ENCODE data around the gene BNC2. TPM values are rescaled to one million over a fixed set of nuclear protein-coding genes. Genes with fewer than 3 reads are reported as not detected.

The BNC2 gene
- total RNA-seq, 1 experiment from 2014 or later, result 2.9 TPM

DNA sequence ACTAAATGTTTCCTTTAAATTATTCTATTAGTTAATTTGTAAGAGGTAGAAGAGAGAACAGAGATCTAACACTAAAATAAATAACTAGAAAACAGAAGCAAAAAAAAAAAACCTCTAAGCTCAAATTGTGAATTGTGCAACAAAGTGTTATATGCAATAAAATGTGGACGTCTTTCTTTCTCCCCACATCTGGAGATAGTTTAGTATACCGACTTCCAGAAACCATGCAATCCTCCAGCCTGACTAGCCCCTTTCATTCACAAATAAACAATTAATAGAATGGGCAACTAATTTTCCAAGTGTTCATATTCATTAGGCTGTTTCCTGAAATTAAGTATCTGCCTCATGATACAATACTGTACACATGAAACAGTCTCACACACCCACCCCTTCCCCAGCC, 258.5 kb downstream of the BNC2 start:
- H3F3A ChIP-seq (ENCODE audit: insufficient read depth, low read depth), result no peaks in the 10 kb centered on the region
- H3K36me3 ChIP-seq (ENCODE audit: low read depth), result no peaks in the 10 kb centered on the region
- no peak overlapping the region for H3K27ac ChIP-seq
- DNase-seq, result no peak
- H4K20me1 ChIP-seq (ENCODE audit: insufficient read depth), result no peaks in the 10 kb centered on the region
- no peak overlapping the region for H2AFZ ChIP-seq
- no peak overlapping the region for H3K4me2 ChIP-seq
- no peaks in the 10 kb centered on the region for H3K9me2 ChIP-seq (ENCODE audit: insufficient read depth)
- no peaks in the 10 kb centered on the region for H3K9me3 ChIP-seq (ENCODE audit: insufficient read depth, low read depth)
- no peak overlapping the region for H3K4me3 ChIP-seq
- H3K4me1 ChIP-seq (replicated peaks; ENCODE audit: insufficient read depth), result no peaks in the 10 kb centered on the region
- TF ChIP-seq, protein P1, sequence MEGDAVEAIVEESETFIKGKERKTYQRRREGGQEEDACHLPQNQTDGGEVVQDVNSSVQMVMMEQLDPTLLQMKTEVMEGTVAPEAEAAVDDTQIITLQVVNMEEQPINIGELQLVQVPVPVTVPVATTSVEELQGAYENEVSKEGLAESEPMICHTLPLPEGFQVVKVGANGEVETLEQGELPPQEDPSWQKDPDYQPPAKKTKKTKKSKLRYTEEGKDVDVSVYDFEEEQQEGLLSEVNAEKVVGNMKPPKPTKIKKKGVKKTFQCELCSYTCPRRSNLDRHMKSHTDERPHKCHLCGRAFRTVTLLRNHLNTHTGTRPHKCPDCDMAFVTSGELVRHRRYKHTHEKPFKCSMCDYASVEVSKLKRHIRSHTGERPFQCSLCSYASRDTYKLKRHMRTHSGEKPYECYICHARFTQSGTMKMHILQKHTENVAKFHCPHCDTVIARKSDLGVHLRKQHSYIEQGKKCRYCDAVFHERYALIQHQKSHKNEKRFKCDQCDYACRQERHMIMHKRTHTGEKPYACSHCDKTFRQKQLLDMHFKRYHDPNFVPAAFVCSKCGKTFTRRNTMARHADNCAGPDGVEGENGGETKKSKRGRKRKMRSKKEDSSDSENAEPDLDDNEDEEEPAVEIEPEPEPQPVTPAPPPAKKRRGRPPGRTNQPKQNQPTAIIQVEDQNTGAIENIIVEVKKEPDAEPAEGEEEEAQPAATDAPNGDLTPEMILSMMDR (conservative IDR thresholded peaks at IDR 0.05), result no peak
- no peak for TF ChIP-seq EZH2 (IDR thresholded peaks at IDR 0.05; ENCODE audit: low read depth)
- BruUV-seq (replicated peaks), result no TSS peak
- no peaks in the 10 kb centered on the region for H3K79me2 ChIP-seq (ENCODE audit: low read depth)
- ChIA-PET CTCF (no interaction called here), POLR2A (ENCODE audit: unreplicated experiment) (interaction anchor here (0.7 kb wide), 1 partner anchor 357 kb away, joined by 4 read pairs; no protein-coding TSS in a partner anchor)
- no peaks in the 10 kb centered on the region for H3K27me3 ChIP-seq (ENCODE audit: insufficient read depth, low read depth)
- intact Hi-C loops (cut with micrococcal nuclease; ENCODE audit: unreplicated experiment), result no loop called here

DNA sequence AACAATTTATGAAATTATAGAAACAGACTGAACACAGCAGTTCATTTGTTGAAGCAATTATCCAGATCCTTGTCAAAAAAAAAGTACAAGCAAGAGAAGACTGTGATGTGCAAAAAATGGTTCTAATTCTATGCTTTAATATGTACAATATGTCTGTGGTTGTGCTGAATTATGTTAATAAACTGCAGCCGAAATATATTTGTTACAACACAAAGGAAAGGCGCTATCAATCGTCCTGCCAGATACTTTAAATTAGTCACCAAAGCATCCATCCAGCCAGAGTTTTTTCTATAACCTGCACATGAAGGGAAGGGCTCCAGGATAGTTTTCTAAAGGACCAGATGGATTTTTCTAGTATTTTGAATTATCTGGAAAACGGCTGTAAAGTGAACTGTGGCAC, 259.5 kb downstream of the BNC2 start:
- H3K27ac ChIP-seq, result no peak overlapping the region
- TF ChIP-seq EZH2 (IDR thresholded peaks at IDR 0.05; ENCODE audit: low read depth), result no peak
- TF ChIP-seq, protein P1 (conservative IDR thresholded peaks at IDR 0.05), result no peak
- H3K4me3 ChIP-seq, result no peak overlapping the region
- no peak overlapping the region for H2AFZ ChIP-seq
- CTCF ChIA-PET, result interaction anchor here (0.7 kb wide), 1 partner anchor 39 kb away, joined by 3 read pairs; no protein-coding TSS in a partner anchor
- H3K36me3 ChIP-seq (ENCODE audit: low read depth), result no peaks in the 10 kb centered on the region
- no peaks in the 10 kb centered on the region for H3K27me3 ChIP-seq (ENCODE audit: insufficient read depth, low read depth)
- DNase-seq, result no peak
- no peaks in the 10 kb centered on the region for H3F3A ChIP-seq (ENCODE audit: insufficient read depth, low read depth)
- H3K4me2 ChIP-seq, result no peak overlapping the region
- H4K20me1 ChIP-seq (ENCODE audit: insufficient read depth), result no peaks in the 10 kb centered on the region
- H3K79me2 ChIP-seq (ENCODE audit: low read depth), result no peaks in the 10 kb centered on the region
- intact Hi-C loops (cut with micrococcal nuclease; ENCODE audit: unreplicated experiment), result no loop called here
- no peaks in the 10 kb centered on the region for H3K4me1 ChIP-seq (replicated peaks; ENCODE audit: insufficient read depth)
- no peaks in the 10 kb centered on the region for H3K9me3 ChIP-seq (ENCODE audit: insufficient read depth, low read depth)
- no TSS peak for BruUV-seq (replicated peaks)
- POLR2A ChIA-PET (ENCODE audit: unreplicated experiment), result no interaction called here
- H3K9me2 ChIP-seq (ENCODE audit: insufficient read depth), result no peaks in the 10 kb centered on the region

DNA sequence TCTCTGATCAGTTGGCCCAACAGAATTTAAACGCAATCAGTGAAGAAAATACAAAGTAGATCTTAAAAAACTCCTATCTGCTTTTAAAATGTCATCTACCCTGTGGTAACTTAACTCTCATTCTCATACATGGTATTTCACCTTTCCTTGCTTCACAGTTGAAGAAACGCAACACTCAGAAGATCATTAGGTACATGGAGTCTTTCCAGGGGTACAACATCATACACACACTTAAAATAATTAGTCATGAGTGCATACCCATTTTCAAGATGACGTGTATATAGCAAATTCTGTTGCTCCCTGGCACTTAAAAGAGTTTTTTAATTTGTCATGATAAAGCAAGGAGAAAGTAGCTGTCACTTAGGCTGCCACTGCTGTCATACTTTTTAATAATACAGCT, 259.9 kb downstream of the BNC2 start:
- Histone ChIP-seq H3K36me3 (ENCODE audit: low read depth) (no peaks in the 10 kb centered on the region), H2AFZ (no peak overlapping the region), H3F3A (ENCODE audit: insufficient read depth, low read depth) (no peaks in the 10 kb centered on the region), H4K20me1 (ENCODE audit: insufficient read depth) (no peaks in the 10 kb centered on the region), H3K4me2 (no peak overlapping the region), H3K4me1 (replicated peaks; ENCODE audit: insufficient read depth) (no peaks in the 10 kb centered on the region), H3K27me3 (ENCODE audit: insufficient read depth, low read depth) (no peaks in the 10 kb centered on the region), H3K79me2 (ENCODE audit: low read depth) (no peaks in the 10 kb centered on the region), H3K4me3 (no peak overlapping the region), H3K9me2 (ENCODE audit: insufficient read depth) (no peaks in the 10 kb centered on the region), H3K27ac (no peak overlapping the region), H3K9me3 (ENCODE audit: insufficient read depth, low read depth) (no peaks in the 10 kb centered on the region)
- intact Hi-C loops (cut with micrococcal nuclease; ENCODE audit: unreplicated experiment), result no loop called here
- BruUV-seq (replicated peaks), result no TSS peak
- no peak for DNase-seq
- CTCF ChIA-PET, result interaction anchor here (0.7 kb wide), 1 partner anchor 39 kb away, joined by 3 read pairs; no protein-coding TSS in a partner anchor
- POLR2A ChIA-PET (ENCODE audit: unreplicated experiment), result no interaction called here
- no peak for TF ChIP-seq EZH2 (IDR thresholded peaks at IDR 0.05; ENCODE audit: low read depth)
- TF ChIP-seq, protein P1 (conservative IDR thresholded peaks at IDR 0.05), result no peak

All from PC-9 (cell line).